GM19035 (cell line): Measurements from ENCODE around the gene FEN1.

Experiments
- ATAC-seq: cut with Tn5 transposase; IDR thresholded peaks from one replicate; pipeline ENCODE4 v1.9.1; 2021; ENCODE audit not compliant: unreplicated experiment

FEN1 gene, protein sequence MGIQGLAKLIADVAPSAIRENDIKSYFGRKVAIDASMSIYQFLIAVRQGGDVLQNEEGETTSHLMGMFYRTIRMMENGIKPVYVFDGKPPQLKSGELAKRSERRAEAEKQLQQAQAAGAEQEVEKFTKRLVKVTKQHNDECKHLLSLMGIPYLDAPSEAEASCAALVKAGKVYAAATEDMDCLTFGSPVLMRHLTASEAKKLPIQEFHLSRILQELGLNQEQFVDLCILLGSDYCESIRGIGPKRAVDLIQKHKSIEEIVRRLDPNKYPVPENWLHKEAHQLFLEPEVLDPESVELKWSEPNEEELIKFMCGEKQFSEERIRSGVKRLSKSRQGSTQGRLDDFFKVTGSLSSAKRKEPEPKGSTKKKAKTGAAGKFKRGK

DNA sequence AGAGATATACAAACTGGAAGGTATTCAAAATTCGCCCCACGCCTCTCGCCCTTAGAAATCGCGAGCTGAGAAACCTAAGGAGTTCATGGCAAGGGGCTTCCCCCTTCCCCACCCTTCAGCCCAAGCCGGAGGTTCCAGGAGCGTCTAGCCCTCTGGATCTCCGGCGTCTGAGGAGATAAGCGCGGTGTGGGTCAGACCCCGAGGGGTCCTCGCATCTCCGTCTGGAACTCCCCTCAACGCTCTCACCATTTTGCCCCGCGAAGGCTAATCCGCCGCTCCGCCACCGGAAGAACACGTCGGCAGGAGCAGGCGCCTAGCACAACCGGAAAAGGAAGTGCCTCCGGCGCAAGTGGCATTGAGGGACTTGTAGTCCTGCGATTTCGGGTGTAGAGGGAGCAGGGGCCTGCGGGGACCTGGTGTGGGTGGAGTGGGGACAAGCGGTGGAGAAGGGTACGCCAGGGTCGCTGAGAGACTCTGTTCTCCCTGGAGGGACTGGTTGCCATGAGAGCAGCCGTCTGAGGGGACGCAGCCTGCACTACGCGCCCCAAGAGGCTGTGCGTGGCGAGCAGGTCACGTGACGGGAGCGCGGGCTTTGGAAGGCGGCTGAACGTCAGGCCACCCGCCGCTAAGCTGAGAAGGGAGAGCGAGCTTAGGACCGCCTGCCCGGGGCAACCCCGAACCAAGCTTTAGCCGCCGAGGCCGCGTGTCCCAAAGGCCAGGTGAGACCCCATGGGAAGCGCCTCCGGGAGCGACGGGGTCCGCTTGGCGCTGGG, at the start of gene FEN1, which contains the start of gene TMEM258:
TSS of gene FEN1 (plus strand) at position 602 of the 773 bp plus-strand sequence. CDS start 2,451 bp downstream, outside the sequence.
TSS of gene TMEM258 (minus strand) at position 290 of the 773 bp plus-strand sequence. CDS start at position 249, 41 bp downstream.
- peak; percentile 84 for ATAC-seq

- no peak for ATAC-seq
Observed at GRCh38 chr11:61743486-61744095, 49.1 kb upstream of the FEN1 start.

DNA sequence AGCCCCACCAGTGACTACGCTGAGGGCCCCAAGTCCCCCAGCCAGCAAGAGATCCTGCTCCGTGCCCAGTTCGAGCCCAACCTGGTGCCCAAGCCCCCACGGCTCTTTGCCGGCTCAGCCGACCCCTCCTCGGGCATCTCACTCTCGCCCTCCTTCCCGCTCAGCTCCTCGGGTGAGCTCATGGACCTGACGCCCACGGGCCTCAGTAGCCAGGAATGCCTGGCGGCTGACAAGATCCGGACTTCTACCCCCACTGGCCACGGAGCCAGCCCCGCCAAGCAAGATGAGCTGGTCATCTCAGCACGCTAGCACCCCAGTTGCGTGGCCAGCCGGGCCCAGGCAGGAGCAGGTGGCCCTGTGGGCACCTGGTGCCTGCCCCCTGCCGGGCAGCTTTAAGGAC, 48.5 kb upstream of the FEN1 start:
- ATAC-seq, result no peak

GRCh38 chr11:61744609-61745156, 48.0 kb upstream of the FEN1 start:
- ATAC-seq, result no peak

- ATAC-seq, result no peak
Observed at GRCh38 chr11:61745781-61746441, 46.8 kb upstream of the FEN1 start.

DNA sequence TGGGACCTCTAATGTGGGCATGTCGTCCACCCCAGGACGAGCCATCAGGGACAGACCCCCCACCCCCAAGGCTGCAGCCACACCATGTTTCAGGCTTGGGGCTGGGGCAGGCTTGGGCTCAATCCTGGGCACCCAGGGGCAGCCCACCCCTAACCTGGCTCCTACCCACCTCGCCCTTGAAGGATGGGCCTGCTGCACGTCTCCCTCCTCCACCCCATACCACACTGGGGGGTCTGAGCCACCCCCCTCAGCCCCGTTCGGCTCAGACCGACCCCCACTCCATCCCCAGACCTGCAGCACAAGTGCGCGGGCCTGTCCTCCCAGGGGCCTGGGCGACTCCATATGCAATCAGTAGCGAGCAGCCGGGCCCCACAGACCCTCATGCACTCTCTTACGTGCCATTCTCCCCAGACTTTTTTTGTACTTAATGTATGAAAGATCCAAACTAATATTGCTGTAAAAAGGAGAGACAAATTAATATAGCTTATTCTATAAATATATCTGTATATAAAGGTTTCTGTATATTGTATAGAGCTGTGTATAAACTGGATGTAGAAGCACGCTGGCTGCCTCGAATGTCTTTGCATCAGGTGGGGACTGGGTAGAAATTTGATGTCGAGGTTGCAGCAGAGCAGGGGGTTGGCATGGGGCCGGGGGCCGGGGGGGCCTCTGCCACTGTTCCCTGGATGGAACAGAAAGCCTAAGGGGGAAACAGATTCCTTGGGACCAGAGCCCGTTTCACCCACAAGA, 46.1 kb upstream of the FEN1 start:
- ATAC-seq, result no peak

GRCh38 chr11:61747192-61747966, 45.3 kb upstream of the FEN1 start:
- ATAC-seq, result peak; percentile 64

DNA sequence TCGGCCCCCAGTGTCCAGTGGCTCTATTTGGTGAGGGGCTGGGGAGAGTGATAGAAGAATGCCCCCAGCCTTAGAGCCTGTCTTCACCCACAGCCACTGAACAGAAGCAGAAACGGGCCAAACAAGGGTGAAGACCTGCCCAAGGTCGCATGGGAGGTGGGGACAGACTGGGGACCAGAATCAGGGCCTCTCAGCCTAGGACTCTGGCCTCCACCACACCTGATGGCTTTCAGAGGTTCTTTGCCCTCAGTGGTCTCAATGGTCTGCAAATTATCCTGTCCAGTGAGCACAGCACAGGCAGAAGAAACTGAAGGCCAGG, 44.8 kb upstream of the FEN1 start:
- ATAC-seq, result no peak

GRCh38 chr11:61749591-61750217, 43.0 kb upstream of the FEN1 start:
- no peak for ATAC-seq

- ATAC-seq, result no peak
Observed at GRCh38 chr11:61750631-61751273, 42.0 kb upstream of the FEN1 start.

GRCh38 chr11:61751384-61751783, 41.3 kb upstream of the FEN1 start:
- ATAC-seq, result no peak

DNA sequence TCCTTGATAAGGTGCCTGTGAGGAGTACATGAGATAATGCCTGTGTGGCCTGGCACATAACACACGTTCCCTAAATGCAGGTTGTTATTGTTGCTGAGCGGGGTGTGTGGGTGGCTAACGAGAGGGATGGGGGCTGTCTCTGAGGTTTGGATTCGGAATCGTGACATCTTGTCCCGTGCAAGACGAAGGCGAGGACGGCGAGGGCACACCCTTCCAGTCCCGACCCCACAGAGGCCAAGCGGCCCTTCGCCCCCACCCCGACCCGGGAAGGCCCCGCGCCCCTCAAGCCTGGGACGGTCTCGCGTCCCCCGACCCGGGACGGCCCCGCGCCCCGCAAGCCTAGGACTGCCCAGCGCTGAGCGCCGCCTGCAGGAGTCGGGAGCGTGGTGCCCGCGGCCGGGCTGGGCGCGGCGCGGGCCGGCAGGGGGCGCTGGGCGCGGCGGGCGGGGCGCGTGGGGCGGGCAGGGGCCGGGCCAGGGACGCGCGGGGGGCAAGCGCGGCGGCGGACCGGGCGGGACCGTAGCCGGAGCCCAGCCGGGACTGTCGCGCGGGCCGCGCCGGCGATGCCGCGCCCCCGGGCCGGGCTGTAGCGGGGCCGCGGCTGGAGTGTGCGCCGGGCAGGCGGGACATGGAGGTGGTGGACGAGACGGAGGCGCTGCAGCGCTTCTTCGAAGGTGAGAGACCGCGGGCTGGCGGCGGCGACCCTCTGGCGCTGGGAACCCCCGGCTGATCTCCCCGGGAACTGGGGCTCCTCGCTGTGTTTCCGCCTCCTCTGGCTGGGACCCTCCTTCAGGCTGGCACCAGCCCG, 40.4 kb upstream of the FEN1 start, which contains the start of gene MYRF:
TSS of gene MYRF (plus strand) at position 520 of the 808 bp plus-strand sequence. CDS start at position 629, 109 bp downstream.
- no peak for ATAC-seq

- no peak for ATAC-seq
Observed at GRCh38 chr11:61752925-61753521, 39.7 kb upstream of the FEN1 start.

DNA sequence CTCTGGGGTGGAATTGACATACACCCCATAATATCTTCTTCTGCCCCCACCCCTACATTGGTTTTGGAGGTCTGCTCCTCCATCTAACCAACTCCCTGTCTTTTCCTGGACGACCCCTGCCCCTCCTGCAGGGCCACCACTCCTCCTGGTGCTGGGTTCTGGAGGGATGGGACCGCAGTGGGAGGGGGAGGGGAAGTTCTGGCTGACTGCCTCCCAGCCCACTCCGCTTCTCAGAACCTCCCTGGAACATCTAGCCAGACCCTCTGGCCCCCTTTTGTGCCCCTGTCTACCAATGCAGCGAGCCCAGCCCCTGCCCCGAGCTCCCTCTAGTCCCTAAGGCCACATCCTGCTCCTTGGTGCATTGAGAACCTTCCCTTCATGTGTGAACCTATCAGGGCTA, 39.0 kb upstream of the FEN1 start:
- no peak for ATAC-seq

DNA sequence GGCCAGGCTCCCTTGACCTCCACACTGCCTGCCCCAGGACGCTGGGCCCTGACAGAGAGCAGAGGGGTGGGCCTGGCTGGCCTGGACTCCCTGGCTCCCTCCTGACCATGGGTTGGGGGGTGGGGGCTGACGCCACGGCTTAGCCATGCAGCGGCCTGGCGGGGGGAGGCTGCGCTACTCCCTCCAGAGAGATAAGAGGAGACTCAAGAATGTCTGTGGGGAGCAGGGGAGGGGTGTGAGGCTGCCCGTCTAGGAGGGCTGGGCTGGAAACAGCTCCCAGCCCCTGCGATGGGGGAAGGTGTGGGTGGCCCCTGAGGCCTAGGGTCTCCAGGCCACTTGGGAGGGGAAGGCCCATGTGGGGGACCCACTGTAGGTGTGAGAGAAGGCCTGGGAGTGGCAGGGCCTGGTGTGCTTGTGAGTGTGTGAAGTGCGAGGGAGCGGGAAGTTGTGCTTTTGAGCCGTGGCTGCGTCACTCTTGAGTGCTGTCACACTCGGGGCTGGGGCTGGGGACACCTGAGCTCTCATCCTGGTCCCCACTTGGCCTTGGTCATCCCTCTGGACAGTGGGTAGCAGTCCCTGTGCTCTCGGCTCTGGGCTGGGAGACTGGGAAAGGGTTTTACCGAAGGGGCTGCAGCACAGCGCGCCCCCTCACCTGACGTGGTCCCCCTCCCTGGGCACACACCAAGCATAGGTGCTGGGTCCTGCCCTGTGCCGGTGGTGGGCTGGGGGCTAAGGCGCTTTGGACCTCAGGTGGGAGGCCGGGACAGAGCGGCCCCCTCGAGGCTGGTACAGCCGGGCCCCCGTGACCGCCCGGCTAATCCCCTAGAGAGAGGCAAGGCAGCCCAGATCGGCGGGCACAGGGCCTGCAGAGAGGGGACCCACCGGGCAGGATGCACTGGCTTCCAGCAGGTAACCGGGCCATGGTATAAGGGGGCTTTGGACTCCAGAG, 37.9 kb upstream of the FEN1 start:
- ATAC-seq, result no peak

DNA sequence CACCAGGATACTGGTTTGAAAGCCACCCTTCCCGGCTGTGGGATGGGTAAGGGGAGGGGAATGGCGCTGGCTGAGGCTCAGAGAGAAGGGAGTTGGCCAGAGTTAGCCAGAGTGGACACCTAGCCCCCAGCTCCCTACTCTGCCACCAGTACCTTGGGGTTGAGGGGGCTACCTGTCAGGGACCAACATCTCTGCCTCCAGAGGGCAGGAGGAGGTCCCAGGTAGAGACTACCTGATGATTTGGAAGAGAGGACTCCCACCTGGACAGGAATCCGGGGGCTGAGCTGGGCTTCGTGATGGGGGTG, 36.6 kb upstream of the FEN1 start:
- no peak for ATAC-seq
